HepG2 (cell line): ENCODE measurements around the gene PVR. TPM values are rescaled to one million over a fixed set of nuclear protein-coding genes. Genes with fewer than 3 reads are reported as not detected.

ENCODE experiments used
- ATAC-seq: fragments of 200-7000 bp; cut with Tn5 transposase; 3 replicates; pipeline ENCODE4 v1.9.1; 2020; ENCODE audit warnings: mild to moderate bottlenecking, moderate library complexity
- BruUV-seq: library from RNA; stranded (reverse); fragments of 400-500 nt; replicated peaks from 2 replicates; lab custom pipeline; 2021; lab: Mats Ljungman, UMichigan
- CTCF ChIA-PET: fragments of 300-600 bp; formaldehyde crosslinking; extraction: SDS; loops from one replicate; lab custom pipeline; 2021; ENCODE audit warnings: low total read pairs, inconsistent platforms, low intra/inter-chr PET ratio; lab: Yijun Ruan, JAX
- POLR2A ChIA-PET: fragments of 350-600 bp; sonication (Branson Sonifier 250); formaldehyde crosslinking; loops from one replicate; lab custom pipeline; 2020; ENCODE audit warnings: antibody characterized with exemption, inconsistent platforms; lab: Yijun Ruan, JAX
- DNase-seq: peaks from one replicate; pipeline ENCODE4 v3.0.0-alpha.2; 2015; ENCODE audit warnings: low spot score
- FAIRE-seq: peaks from 3 replicates; lab custom pipeline; 2011; peaks lifted over from hg19 to GRCh38; lab: Jason Lieb, UNC
- H2AFZ ChIP-seq: one replicate; pipeline ENCODE4 v1.6.1; 2011; ENCODE audit warnings: low read length, inconsistent platforms
- H3K27ac ChIP-seq: fragments of 300-600 bp; 3 replicates; pipeline ENCODE4 v1.8.0; 2011; ENCODE audit warnings: mixed run types, mild to moderate bottlenecking, mixed read lengths, low read length, inconsistent platforms; ENCODE audit not compliant: insufficient read depth; ENCODE audit errors: extremely low read length
- H3K27me3 ChIP-seq, 2 experiments: fragments of 200-600 bp in 1 of 2; 2 replicates in 1 of 2; 3 replicates in 1 of 2; pipeline versions ENCODE4 v1.6.0 to v1.8.0; 2011; ENCODE audit warnings: low read length in 2 of 2, mild to moderate bottlenecking in 2 of 2, moderate library complexity in 2 of 2, inconsistent platforms in 1 of 2; ENCODE audit not compliant: insufficient read depth in 2 of 2, control insufficient read depth in 1 of 2
- H3K36me3 ChIP-seq, 2 experiments: fragments of 200-600 bp in 1 of 2; replicated peaks in 1 of 2; 2 replicates in 1 of 2; 3 replicates in 1 of 2; pipeline versions ENCODE4 v1.5.1 to v1.8.0; 2011; ENCODE audit warnings: low read length in 2 of 2, inconsistent platforms in 1 of 2; ENCODE audit not compliant: insufficient read depth in 2 of 2, control insufficient read depth in 1 of 2
- H3K4me1 ChIP-seq: 2 replicates; pipeline ENCODE4 v1.5.1; 2012; ENCODE audit warnings: low read length, inconsistent platforms; ENCODE audit not compliant: insufficient read depth
- H3K4me2 ChIP-seq: 2 replicates; pipeline ENCODE4 v1.6.0; 2011; ENCODE audit warnings: low read depth, low read length, inconsistent platforms
- H3K4me3 ChIP-seq, 3 experiments: fragments of 200-600 bp in 1 of 3; sonication (generic), shearing (Covaris generic) in 1 of 3; replicated peaks in 1 of 3; 2 replicates each; pipeline ENCODE4 v1.5.1; 2011 to 2016; ENCODE audit warnings: low read length in 3 of 3, inconsistent platforms in 2 of 3, low read depth in 2 of 3, mild to moderate bottlenecking in 2 of 3, control low read depth in 1 of 3, mixed read lengths in 1 of 3; ENCODE audit not compliant: insufficient read depth in 1 of 3
- H3K79me2 ChIP-seq: one replicate; pipeline ENCODE4 v1.6.1; 2011; ENCODE audit warnings: low read length, inconsistent platforms; ENCODE audit not compliant: insufficient read depth
- H3K9ac ChIP-seq: 2 replicates; pipeline ENCODE4 v1.6.0; 2011; ENCODE audit warnings: mild to moderate bottlenecking, low read depth, low read length, inconsistent platforms; ENCODE audit not compliant: insufficient read depth
- H3K9me3 ChIP-seq: 2 replicates; pipeline ENCODE4 v1.5.1; 2012; ENCODE audit warnings: mild to moderate bottlenecking, low read length
- H4K20me1 ChIP-seq: 2 replicates; pipeline ENCODE4 v1.6.0; 2011; ENCODE audit warnings: inconsistent platforms, mild to moderate bottlenecking, low read length, moderate library complexity; ENCODE audit not compliant: insufficient read depth
- CC2D1A ChIP-seq: sonication (generic); formaldehyde crosslinking; IDR thresholded peaks from 2 replicates; pipeline ENCODE4 v1.8.1; 2023; ENCODE audit warnings: mild to moderate bottlenecking, missing genetic modification reagents
- CEBPB ChIP-seq: IDR thresholded peaks from 2 replicates; pipeline ENCODE4 v1.6.1; 2011; ENCODE audit warnings: low read depth, low read length, improper control_type of control experiment, borderline replicate concordance
- CEBPG ChIP-seq: IDR thresholded peaks from 2 replicates; pipeline ENCODE4 v1.6.1; 2016
- CHD2 ChIP-seq: IDR thresholded peaks from 2 replicates; pipeline ENCODE4 v1.6.1; 2011; ENCODE audit warnings: low read depth, low read length, improper control_type of control experiment
- HCFC1 ChIP-seq: fragments of 150-350 bp; IDR thresholded peaks from 2 replicates; pipeline ENCODE4 v1.6.1; 2014; ENCODE audit warnings: low read depth, low read length
- NFYB ChIP-seq: sonication (generic); formaldehyde crosslinking; IDR thresholded peaks from 2 replicates; pipeline ENCODE4 v1.4.0; 2020; ENCODE audit warnings: missing genetic modification reagents
- NFYC ChIP-seq: IDR thresholded peaks from 2 replicates; pipeline ENCODE4 v1.6.1; 2016; ENCODE audit warnings: missing genetic modification reagents, missing compliant biosample characterization
- RBFOX2 ChIP-seq: fragments of 200-400 bp; formaldehyde crosslinking; IDR thresholded peaks from 2 replicates; pipeline ENCODE4 v1.6.1; 2017; ENCODE audit warnings: low read depth, mild to moderate bottlenecking, low read length
- SNRNP70 ChIP-seq: fragments of 200-400 bp; formaldehyde crosslinking; IDR thresholded peaks from 2 replicates; pipeline ENCODE4 v1.6.1; 2017; ENCODE audit warnings: mild to moderate bottlenecking, low read depth, low read length, moderate library complexity
- THAP11 ChIP-seq: IDR thresholded peaks from 2 replicates; pipeline ENCODE4 v1.6.1; 2016; ENCODE audit warnings: missing biosample characterization, missing genetic modification reagents
- USF2 ChIP-seq, 2 experiments: sonication (generic) in 1 of 2; formaldehyde crosslinking in 1 of 2; IDR thresholded peaks; 2 replicates each; pipeline versions ENCODE4 v1.5.1 to v1.6.1; 2011 to 2020; ENCODE audit warnings: borderline replicate concordance in 1 of 2, low read depth in 1 of 2, low read length in 1 of 2, mild to moderate bottlenecking in 1 of 2, missing genetic modification reagents in 1 of 2, moderate library complexity in 1 of 2
- ZKSCAN5 ChIP-seq: sonication (generic); formaldehyde crosslinking; IDR thresholded peaks from 2 replicates; pipeline ENCODE4 v1.5.1; 2020; ENCODE audit warnings: mild to moderate bottlenecking, missing genetic modification reagents
- ZMYM3 ChIP-seq: sonication (generic); formaldehyde crosslinking; IDR thresholded peaks from 2 replicates; pipeline ENCODE4 v1.5.1; 2020; ENCODE audit warnings: mild to moderate bottlenecking, missing genetic modification reagents
- ZNF143 ChIP-seq: sonication (generic); formaldehyde crosslinking; IDR thresholded peaks from 2 replicates; pipeline ENCODE4 v1.4.0; 2020; ENCODE audit warnings: missing genetic modification reagents
- ZNF770 ChIP-seq: sonication (generic); formaldehyde crosslinking; IDR thresholded peaks from 2 replicates; pipeline ENCODE4 v1.5.0; 2020; ENCODE audit warnings: mild to moderate bottlenecking, missing genetic modification reagents
- ZNF800 ChIP-seq: sonication (generic); formaldehyde crosslinking; IDR thresholded peaks from 2 replicates; pipeline ENCODE4 v1.4.0; 2020; ENCODE audit warnings: missing genetic modification reagents
- WGBS: methylation state at CpG from one replicate; pipeline ENCODE4 v1.1.6; 2017; ENCODE audit warnings: low lambda C conversion rate; 5-methylcytosine and 5-hydroxymethylcytosine counted together
- in situ Hi-C: cut with HindIII; loops from 2 replicates; pipeline ENCODE4 v1.10.0; 2017; ENCODE audit warnings: low pct_unique_long_range_greater_than_20kb; ENCODE audit not compliant: extremely low pct_ligation_motif_present
- intact Hi-C: fragments of 100-400 bp; cut with micrococcal nuclease; formaldehyde crosslinking; loops from one replicate; pipeline ENCODE4 v1.10.0; 2022; ENCODE audit not compliant: unreplicated experiment
- polyA plus RNA-seq, 8 experiments: library from polyadenylated mRNA; depleted of rRNA in 3 of 8; stranded (reverse) in 7 of 8; unstranded in 1 of 8; fragments of >200 nt; fragmentation: Illumina TruSeq in 4 of 8; extraction: Trizol in 4 of 8; gene quantifications; 2 replicates each; pipeline versions ENCODE4 v1.2.1 to v1.2.3, GENCODE V29; 2011 to 2016; ENCODE audit warnings: low read depth in 4 of 8, missing spikeins in 1 of 8, mixed read lengths in 1 of 8; ENCODE audit not compliant: insufficient read depth in 1 of 8
- total RNA-seq, 5 experiments: library from RNA; depleted of rRNA; stranded (reverse); fragments of >200 nt; fragmentation: Illumina TruSeq; extraction: Trizol; gene quantifications; 2 replicates each; pipeline ENCODE4 v1.2.3, GENCODE V29; 2016; ENCODE audit warnings: low read depth in 1 of 5

PVR gene
- total and polyA plus RNA-seq, 2 of the 13 experiments (the other 11 are each of a cell fraction or from before 2014, with no cell fraction given) = 43.4 to 46.6 TPM

GRCh38 chr19:44712864-44713515, 69.3 kb downstream of the PVR start:
- Histone ChIP-seq H3K4me3 (no peak overlapping the region), H3K9me3 (peaks cover 13% of the 10 kb centered on the region), H3K9ac (no peak overlapping the region), H3K27me3 (no peaks in the 10 kb centered on the region), H2AFZ (no peak overlapping the region), H4K20me1 (no peaks in the 10 kb centered on the region; the same call in 1 of the 2 replicates), H3K4me2 (no peak overlapping the region), H3K4me1 (peaks cover 37% of the 10 kb centered on the region), H3K79me2 (peaks cover 17% of the 10 kb centered on the region), H3K27ac (no peak overlapping the region), H3K36me3 (peaks cover 7 to 13% of the 10 kb centered on the region in 2 experiments)
- intact Hi-C loops (loop anchor here (1.0 kb wide), 1 partner anchor 18 kb away; no protein-coding TSS in a partner anchor), in situ Hi-C loops (no loop called here)
- BruUV-seq = no TSS peak
- WGBS = 80% methylated on average over 3 of the region's 4 CpGs
- peak; percentile 65 for DNase-seq
- peak; percentile 80 for ATAC-seq
- ChIA-PET POLR2A (interaction anchor here (0.6 to 2.3 kb wide), 6 partner anchors 9 to 20 kb away, joined by 3 to 16 read pairs (median 4); no protein-coding TSS in a partner anchor), CTCF (no interaction called here)
- FAIRE-seq = peak; percentile 87
- peak; percentile 50; the same call in 1 of the 2 replicates for TF ChIP-seq HCFC1
- TF ChIP-seq RBFOX2 = peak; percentile 43; the same call in 1 of the 2 replicates
- TF ChIP-seq CC2D1A (CRISPR knock-in tag) = no peak
- no peak for TF ChIP-seq ZKSCAN5
- TF ChIP-seq THAP11 (CRISPR knock-in tag) = peak; percentile 93
- peak; percentile 54; the same call in 1 of the 2 replicates for TF ChIP-seq ZMYM3
- peak; percentile 98 for TF ChIP-seq ZNF770 (CRISPR knock-in tag)
- peak; percentile 65 for TF ChIP-seq NFYB (CRISPR knock-in tag)
- TF ChIP-seq CEBPB = peak; percentile 28; the same call in 1 of the 2 replicates
- TF ChIP-seq SNRNP70 = no peak
- TF ChIP-seq CEBPG = peak; percentile 22; the same call in 1 of the 2 replicates
- TF ChIP-seq USF2 (IDR thresholded peaks at IDR 0.05; ENCODE audit: low read depth, low read length) = peak; percentile 69
- TF ChIP-seq USF2 (CRISPR knock-in tag; IDR thresholded peaks at IDR 0.05; ENCODE audit: borderline replicate concordance) = peak; percentile 88; the same call in 1 of the 2 replicates
- no peak for TF ChIP-seq ZNF800
- peak; percentile 86 for TF ChIP-seq ZNF143
- peak; percentile 64 for TF ChIP-seq NFYC (CRISPR knock-in tag)
- TF ChIP-seq CHD2 = no peak
